UCSD-AML1 (cell line): ENCODE data around the gene KCNC3.

Experiments
- DNase-seq: peaks from one replicate; lab custom pipeline; 2025; ENCODE audit not compliant: unreplicated experiment; lab: John Stamatoyannopoulos, UW

KCNC3 gene

GRCh38 chr19:50280074-50280473, 49.1 kb downstream of the KCNC3 start:
- DNase-seq, result no peak

- no peak for DNase-seq
Measured at GRCh38 chr19:50277966-50278580, 51.1 kb downstream of the KCNC3 start.

DNA sequence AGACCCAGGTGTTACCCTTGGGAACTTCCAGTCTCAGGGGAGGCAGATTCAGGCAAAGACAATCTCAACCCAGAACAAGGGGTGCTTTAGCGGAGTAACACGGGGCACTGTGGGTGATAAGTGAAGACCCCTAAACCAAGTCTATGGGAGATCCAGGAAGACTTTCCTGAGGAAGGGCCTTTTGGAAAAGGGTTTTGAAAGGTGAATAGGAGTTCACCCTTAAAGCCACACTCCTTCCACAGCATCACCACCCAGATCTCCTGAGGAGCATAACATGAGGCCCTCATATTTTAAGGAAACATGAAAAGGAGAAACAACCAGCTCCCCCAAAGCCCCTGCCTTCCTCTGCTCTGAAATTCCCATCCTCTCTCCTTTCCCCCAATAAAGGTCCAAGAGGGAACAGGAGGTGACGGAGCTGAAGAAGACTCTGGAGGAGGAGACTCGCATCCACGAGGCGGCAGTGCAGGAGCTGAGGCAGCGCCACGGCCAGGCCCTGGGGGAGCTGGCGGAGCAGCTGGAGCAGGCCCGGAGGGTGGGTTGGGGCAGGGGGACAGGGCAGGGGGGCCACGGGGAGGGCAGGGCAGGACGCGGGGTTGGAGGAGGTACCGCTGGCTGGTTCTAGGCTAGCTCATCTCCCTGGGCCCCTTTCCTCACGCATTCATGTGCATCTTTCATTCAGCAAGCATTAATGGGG, 52.7 kb downstream of the KCNC3 start:
- no peak for DNase-seq

DNA sequence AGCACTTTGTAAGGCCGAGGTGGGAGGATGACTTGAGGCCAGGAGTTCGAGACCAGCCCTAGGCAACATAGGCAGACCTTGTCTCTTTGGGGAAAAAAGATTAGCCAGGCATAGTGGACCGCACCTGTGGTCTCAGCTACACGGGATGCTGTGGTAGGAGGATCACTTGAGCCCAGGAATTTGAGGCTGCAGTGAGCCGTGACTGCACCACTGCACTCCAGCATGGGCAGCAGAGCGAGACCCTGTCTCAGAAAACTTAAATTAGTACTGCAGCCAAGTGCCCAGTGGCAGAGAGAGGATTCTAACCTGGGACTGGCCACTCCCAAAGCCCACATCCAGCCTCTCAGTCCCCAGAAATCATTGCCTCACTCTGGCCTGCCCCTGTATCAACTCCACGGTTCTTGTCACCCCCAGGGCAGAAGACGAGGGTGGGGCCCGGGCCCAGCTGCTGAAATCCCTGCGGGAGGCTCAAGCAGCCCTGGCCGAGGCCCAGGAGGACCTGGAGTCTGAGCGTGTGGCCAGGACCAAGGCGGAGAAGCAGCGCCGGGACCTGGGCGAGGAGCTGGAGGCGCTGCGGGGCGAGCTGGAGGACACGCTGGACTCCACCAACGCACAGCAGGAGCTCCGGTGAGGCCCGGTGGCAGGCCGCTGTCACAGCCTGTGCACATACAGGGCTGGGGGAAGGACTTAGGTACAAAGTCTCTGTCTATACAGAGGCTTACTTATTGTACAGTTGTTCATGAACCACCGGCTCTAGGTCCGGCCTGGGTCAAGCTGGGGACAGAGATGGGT, 53.4 kb downstream of the KCNC3 start:
- DNase-seq, result no peak

- DNase-seq, result no peak
Measured at GRCh38 chr19:50273821-50274220, 55.4 kb downstream of the KCNC3 start.

DNA sequence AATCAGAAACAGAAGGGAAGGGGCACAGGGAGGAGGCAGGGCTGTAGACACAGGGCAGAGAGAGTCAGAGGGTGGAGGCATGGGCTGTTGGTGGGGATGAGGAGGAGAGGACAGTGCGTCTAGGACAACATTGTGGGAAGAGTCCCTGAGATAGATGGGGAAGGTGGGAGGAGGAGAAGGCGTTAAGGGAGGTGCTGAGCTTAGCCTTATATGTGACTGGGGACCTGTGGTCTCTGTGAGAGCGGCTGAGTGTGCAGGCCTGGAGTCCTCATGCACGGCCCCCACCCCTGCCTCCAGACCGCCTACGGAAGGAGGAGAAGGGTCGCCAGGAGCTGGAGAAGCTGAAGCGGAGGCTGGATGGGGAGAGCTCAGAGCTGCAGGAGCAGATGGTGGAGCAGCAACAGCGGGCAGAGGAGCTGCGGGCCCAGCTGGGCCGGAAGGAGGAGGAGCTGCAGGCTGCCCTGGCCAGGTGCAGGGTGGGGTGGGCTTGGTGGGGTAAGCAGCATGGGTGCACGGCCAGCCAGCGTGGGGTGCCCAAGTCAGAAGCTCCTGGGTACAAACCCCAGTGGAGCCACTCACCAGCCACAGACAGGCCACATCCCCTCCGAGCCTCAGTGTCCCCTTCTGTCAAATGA, 56.8 kb downstream of the KCNC3 start:
- DNase-seq, result no peak

DNA sequence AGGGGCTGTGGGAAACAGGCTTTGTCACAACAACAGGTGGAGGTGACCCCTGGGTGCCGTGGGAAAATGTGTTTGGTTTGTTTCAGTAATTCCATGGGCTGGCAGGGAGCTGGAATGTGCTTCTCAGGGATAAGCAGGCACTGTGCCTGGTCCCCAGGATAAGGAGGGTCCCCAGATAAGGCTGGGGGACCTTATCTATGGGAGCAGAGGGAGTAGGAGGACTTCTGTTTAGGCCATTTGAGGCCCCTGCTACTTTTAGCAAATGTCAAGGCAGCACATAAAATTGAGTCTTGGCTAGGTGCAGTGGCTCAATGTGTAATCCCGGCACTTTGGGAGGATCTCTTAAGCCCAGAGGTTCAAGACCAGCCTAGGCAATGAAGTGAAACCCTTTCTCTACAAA, 59.5 kb downstream of the KCNC3 start:
- no peak for DNase-seq

- DNase-seq, result no peak
Measured at GRCh38 chr19:50268501-50268900, 60.7 kb downstream of the KCNC3 start.

DNA sequence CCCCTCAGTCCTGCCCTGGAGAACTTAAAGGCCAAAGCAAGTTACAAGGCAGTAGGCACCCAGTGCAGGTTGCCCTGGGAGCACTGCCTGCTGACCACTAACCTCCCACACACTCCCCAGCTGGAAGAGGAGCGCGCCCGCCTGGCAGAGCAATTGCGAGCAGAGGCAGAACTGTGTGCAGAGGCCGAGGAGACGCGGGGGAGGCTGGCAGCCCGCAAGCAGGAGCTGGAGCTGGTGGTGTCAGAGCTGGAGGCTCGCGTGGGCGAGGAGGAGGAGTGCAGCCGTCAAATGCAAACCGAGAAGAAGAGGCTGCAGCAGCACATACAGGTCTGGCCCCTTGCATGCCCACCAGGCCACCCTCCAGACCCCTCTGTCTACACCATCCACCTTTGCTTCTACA, 61.1 kb downstream of the KCNC3 start:
- DNase-seq, result no peak

DNA sequence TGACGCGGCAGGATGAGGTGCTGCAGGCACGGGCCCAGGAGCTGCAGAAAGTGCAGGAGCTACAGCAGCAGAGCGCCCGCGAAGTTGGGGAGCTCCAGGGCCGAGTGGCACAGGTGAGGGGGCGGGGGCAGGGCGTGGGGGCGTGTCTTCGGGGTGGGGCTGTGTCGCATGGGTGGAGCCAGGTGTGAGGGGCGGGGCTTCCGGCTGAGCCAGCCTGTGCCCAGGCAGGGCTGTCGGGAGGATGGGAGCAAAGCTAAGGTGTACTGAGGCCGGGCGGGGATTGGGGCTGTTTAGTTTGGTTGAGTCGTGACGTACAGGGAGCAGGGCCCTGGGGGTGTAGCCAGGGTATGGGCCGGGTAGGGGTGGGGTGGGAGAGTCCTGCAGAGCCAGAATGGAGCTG, 62.3 kb downstream of the KCNC3 start:
- no peak for DNase-seq

GRCh38 chr19:50266041-50266440, 63.1 kb downstream of the KCNC3 start:
- no peak for DNase-seq

DNA sequence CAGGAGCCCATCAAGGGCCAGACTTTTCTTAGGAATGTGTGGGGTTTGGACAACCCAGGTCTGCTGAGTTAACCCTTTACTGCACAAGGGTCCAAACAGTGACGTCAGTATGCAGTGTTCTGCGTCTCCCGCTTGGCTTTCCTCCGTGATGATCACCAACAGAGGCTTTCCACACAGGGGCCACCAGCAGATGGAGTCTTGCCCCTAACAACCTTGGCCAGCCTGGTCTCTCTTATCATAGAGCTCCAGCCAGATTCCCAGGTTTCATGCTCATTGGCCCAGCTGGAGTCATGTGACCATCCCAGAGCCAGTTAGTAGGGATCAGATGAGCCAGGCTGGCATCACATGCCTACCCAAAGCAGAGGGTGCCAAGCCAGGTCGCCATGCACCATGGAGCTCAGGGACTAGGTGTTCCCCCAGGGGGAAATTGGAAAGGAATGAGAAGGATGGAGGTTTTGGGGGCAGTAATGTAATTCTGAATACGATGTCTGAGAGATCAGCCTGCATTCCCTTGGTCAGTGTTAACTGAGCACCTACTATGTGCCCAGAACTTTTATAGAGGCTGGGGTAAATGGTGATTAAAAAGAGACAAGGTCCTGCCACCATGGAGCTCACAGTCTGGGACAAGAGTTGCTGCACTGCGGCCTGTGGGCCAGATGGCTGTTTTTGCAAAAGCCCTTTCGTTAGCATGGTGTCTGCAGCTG, 64.5 kb downstream of the KCNC3 start:
- no peak for DNase-seq

GRCh38 chr19:50263176-50263575, 66.0 kb downstream of the KCNC3 start:
- no peak for DNase-seq
